Skeletal muscle cell (primary cell): ENCODE results near the gene ADGRL4.
"Not testable (repeated sequence)": the region's sequence is repeated elsewhere in the genome, so short reads cannot be mapped to it uniquely, and the experiment has no call there.

ENCODE experiments used
- DNase-seq: peaks from one replicate; pipeline ENCODE4 v3.0.0-alpha.2; 2010; ENCODE audit warnings: low read depth
- H3K4me3 ChIP-seq: 2 replicates; pipeline ENCODE4 v1.5.1; 2011; ENCODE audit warnings: low read depth, mild to moderate bottlenecking, control low read depth, low read length, moderate library complexity

ADGRL4 gene

GRCh38 chr1:79006564-79006963 is at the start of gene ADGRL4:
TSS of gene ADGRL4 (minus strand) at chr1:79006730. CDS start at chr1:79006654, 76 bp downstream.
- peak; percentile 17 for DNase-seq
- peak within 1 kb of the TSS; percentile 51 for H3K4me3 ChIP-seq

DNA sequence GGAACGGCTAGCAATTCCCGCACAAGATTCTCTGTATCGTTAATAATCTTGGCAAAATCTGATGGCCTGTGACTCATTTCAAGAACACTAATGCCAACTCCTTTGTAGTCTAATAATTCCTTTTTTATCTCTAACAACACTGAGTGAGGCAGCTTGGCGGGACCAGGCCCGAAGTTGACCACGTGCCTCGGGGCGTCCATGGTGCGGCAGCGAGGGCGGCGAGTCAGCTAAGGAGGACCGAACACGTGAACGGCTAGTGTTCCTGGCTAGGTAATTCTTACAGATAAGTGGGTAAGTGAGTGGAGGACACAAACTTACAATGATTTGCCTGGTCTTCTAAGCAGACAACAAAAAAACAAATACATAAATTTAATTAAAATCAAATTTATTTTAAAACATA is 49.3 kb upstream of the ADGRL4 start:
- no peak for DNase-seq
- no peak overlapping the region for H3K4me3 ChIP-seq

DNA sequence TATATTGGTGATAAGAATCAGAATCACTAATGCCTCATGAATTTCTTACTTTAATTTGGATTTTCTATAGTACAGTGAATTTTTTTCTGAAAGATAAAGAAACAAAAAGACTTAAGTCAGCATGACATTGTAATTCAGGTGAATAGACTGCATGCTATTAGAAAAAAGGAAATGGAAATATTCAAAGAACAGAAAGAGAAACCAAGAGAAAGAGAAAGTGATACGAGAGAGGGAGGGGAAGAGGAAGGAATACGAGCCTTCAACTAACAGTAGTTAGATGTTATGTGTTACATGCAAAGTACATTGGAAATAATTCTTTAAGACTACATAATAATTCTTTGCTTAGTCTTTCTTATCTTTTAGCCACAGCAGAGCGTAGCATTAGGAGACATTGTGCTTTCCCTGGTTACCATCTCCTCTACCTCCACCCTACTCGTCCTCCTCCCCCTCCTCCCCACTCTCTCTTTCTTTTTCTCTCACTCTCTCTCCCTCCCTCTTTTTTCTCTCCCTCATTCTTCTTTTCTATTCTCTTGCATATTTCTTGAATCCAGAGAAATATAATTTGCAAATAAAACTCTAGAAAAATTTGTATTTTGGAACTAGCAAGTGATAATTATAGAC is 46.4 kb upstream of the ADGRL4 start:
- H3K4me3 ChIP-seq = no peak overlapping the region
- DNase-seq = no peak

- no peak overlapping the region for H3K4me3 ChIP-seq
- DNase-seq = no peak
These were observed 38.6 kb upstream of the ADGRL4 start for GRCh38 chr1:79044974-79045650.

GRCh38 chr1:79043506-79043905 is 37.0 kb upstream of the ADGRL4 start:
- DNase-seq = peak; percentile 28
- no peak overlapping the region for H3K4me3 ChIP-seq

- no peak overlapping the region for H3K4me3 ChIP-seq
- DNase-seq = no peak
These were observed 36.0 kb upstream of the ADGRL4 start for GRCh38 chr1:79042539-79042938.

DNA sequence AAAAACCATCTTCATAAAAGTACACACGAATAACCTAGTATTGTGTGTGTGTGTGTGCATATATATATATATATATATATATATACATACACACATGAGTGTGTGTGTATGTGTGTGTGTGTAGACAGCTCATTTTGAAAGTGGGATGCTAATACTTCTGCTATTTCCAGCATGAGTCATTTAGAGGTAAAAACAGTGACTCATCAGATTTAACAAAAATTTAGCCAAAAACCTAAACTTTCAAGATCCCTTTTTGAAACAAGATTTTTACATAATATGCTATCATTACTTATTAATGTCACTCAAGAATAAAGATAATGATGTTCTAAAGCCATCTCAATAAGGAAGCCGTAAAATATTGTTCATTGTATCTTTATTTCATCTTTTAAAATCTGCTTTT is 35.6 kb upstream of the ADGRL4 start:
- H3K4me3 ChIP-seq = no peak overlapping the region
- DNase-seq = peak; percentile 33

DNA sequence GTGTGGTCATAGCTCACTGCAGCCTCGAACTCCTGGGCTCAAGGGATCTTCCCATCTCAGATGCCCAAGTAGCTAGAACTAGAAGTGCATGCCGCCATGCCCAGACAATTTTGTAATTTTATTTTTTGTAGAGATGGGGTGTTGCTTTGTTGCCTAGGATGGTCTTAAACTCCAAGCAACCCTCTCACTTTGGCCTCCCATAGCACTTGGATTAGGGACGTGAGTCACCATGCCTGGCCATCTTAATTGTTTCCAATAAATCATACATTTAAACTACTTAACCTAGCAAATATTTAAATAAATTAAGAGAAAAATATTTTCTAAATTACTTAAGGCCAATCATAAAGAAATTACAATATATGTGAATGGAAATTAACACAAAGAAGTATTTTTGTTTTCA is 35.1 kb upstream of the ADGRL4 start:
- no peak for DNase-seq
- H3K4me3 ChIP-seq = no peak overlapping the region

- DNase-seq = no peak
- H3K4me3 ChIP-seq = peak overlapping the region; percentile 31
These were observed 34.0 kb upstream of the ADGRL4 start for GRCh38 chr1:79040424-79041082.

GRCh38 chr1:79037085-79037484 is 30.6 kb upstream of the ADGRL4 start:
- H3K4me3 ChIP-seq = no peak overlapping the region
- no peak for DNase-seq

GRCh38 chr1:79012500-79012899 is 6.0 kb upstream of the ADGRL4 start:
- H3K4me3 ChIP-seq = no peak overlapping the region
- no peak for DNase-seq

DNA sequence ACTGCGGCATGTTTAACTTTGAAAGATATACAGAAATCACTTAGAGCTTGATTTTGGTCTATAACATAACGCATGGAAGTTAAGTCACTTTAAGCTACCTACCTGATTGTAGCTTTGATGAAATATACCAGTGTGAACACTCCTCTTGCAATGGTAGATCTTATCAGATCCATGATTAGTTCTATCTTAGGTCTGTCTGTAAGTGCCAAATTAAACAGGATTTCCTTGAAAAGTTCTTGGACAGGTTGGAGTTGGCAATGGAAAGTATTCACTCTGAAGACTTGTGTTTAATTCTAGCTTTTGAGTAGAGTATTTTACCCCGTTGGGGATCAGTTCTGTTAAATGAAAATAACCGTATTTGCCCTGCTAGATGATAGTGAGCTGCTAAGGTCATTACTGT is 4.1 kb upstream of the ADGRL4 start:
- no peak for DNase-seq
- H3K4me3 ChIP-seq = no peak overlapping the region

DNA sequence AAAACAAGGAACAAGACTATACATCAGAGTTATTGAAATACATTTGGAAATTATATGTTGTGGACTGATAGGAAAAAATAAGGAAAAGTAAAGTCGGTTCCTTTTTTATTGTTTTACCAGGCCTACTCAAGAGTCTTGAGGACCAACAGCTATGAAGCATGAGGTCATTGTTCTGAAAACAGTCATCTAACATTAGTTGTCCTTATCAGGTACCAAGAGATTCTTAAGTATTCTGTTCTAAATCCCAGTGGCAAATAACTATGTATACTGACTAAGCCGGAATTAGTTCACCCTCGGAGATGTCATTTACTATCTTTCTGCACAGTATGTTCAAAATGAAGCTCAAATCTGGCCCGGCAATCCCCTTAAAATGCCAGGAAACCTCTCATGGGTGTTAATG is 585 bp downstream of the ADGRL4 start:
- peak overlapping the region; percentile 51 for H3K4me3 ChIP-seq

GRCh38 chr1:79004916-79005315 is 1.6 kb downstream of the ADGRL4 start:
- no peak overlapping the region for H3K4me3 ChIP-seq
- DNase-seq = no peak

More for the DNA sequence above, 585 bp downstream of the ADGRL4 start:
- no peak for DNase-seq

- no peak overlapping the region for H3K4me3 ChIP-seq
- DNase-seq = no peak
These were observed 9.7 kb downstream of the ADGRL4 start for GRCh38 chr1:78996791-78997190.

DNA sequence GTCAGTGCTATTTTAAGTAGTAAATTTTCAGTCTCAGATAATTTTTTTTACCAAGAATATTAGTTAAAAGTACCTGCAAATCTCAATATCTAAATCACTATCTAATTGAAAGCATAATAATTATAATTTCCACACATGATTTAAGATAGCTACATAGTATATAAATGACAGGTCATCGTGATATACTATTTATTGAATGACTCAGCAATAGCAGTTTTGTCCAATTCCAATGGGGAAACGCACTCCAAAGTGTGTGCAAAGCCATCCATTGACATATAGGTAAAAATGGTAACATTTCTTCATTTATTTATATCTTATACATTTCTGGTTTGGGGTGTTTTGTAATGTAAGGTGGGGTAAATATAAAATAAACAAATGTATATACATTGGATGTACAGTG is 19.5 kb downstream of the ADGRL4 start:
- no peak overlapping the region for H3K4me3 ChIP-seq

GRCh38 chr1:78980511-78980910 is 26.0 kb downstream of the ADGRL4 start:
- H3K4me3 ChIP-seq = no peak overlapping the region
- no peak for DNase-seq

More for the DNA sequence above, 19.5 kb downstream of the ADGRL4 start:
- DNase-seq = no peak

GRCh38 chr1:78972723-78973122 is 33.8 kb downstream of the ADGRL4 start:
- no peak overlapping the region for H3K4me3 ChIP-seq
- DNase-seq = no peak

GRCh38 chr1:78967091-78967490 is 39.4 kb downstream of the ADGRL4 start:
- not testable (repeated sequence) for H3K4me3 ChIP-seq

DNA sequence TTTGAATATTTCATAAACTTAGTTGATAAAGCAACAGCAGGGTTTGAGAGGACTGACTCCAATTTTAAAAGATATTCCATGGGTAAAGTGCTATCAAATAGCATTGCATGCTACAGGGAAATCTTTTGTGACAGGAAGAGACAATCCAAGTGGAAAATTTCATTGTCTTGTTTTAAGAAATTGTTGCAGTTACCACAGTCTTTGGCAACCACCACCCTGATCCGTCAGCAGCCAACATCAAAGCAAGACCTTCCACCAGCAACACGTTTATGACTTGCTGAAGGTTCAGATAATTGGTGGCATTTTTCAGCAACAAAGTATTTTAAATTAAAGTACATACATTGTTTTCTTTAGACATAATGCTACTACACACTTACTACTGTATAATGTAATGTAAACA is 47.8 kb downstream of the ADGRL4 start:
- no peak for DNase-seq
- H3K4me3 ChIP-seq = no peak overlapping the region

More at GRCh38 chr1:78967091-78967490, 39.4 kb downstream of the ADGRL4 start:
- DNase-seq = not testable (repeated sequence)

GRCh38 chr1:78950826-78951225 is 55.7 kb downstream of the ADGRL4 start:
- no peak overlapping the region for H3K4me3 ChIP-seq
- no peak for DNase-seq
